OCI-LY7 (cell line): Measurements from ENCODE around the gene SMIM45.

Experiments
- CTCF ChIP-seq: fragments of 200-600 bp; sonication (generic); conservative IDR thresholded peaks from 2 replicates; pipeline ENCODE4 v1.5.1; 2014; ENCODE audit warnings: mild to moderate bottlenecking, antibody characterized with exemption, low read length, moderate library complexity, mixed read lengths
- EZH2phosphoT487 ChIP-seq: fragments of 200-600 bp; sonication (generic); IDR thresholded peaks from 2 replicates; pipeline ENCODE4 v1.6.1; 2018; ENCODE audit warnings: low read depth, borderline replicate concordance, mild to moderate bottlenecking, mixed run types, antibody characterized with exemption, low read length, moderate library complexity, mixed read lengths

GRCh38 chr22:41969110-41969646 lies 17.2 kb downstream of the SMIM45 start, which contains the start of gene SEPTIN3:
- TF ChIP-seq CTCF (no peak), EZH2phosphoT487 (no peak)
